Esophagus squamous epithelium (tissue), 4 donors: ENCODE data around the gene DGKB.

Source experiments
- CTCF ChIP-seq, 6 experiments: fragments of 450-650 bp in 4 of 6; fragments of 200-600 bp in 2 of 6; sonication (generic) in 2 of 6; IDR thresholded peaks; one replicate each; pipeline ENCODE4 v1.5.1; 2016 to 2019; ENCODE audit warnings: antibody characterized with exemption in 6 of 6, mild to moderate bottlenecking in 4 of 6, moderate library complexity in 4 of 6
- POLR2A ChIP-seq, 4 donors: fragments of 450-650 bp; IDR thresholded peaks; one replicate each; pipeline ENCODE4 v1.6.1; 2017; ENCODE audit warnings: antibody characterized with exemption in 4 of 4, mild to moderate bottlenecking in 4 of 4, moderate library complexity in 3 of 4

- no peak for TF ChIP-seq CTCF (IDR thresholded peaks at IDR 0.05)
- TF ChIP-seq POLR2A (IDR thresholded peaks at IDR 0.05): no peak
Observed at GRCh38 chr7:14938181-14938580, 35.6 kb upstream of the DGKB start.
